WTC11 (cell line): ENCODE results near the gene CD86. TPM values are rescaled to one million over a fixed set of nuclear protein-coding genes. Genes with fewer than 3 reads are reported as not detected.

Source experiments
- ATAC-seq: fragments of 200-7000 bp; cut with Tn5 transposase; 2 replicates; pipeline ENCODE4 v1.10.0; 2021; ENCODE audit warnings: mild to moderate bottlenecking, moderate library complexity
- CTCF ChIA-PET: fragments of 300-600 bp; sonication (Branson Sonifier 250); formaldehyde crosslinking; loops from one replicate; lab custom pipeline; 2021; ENCODE audit warnings: antibody characterized with exemption; lab: Charles Lee
- POLR2A ChIA-PET: fragments of 350-600 bp; sonication (Branson Sonifier 250); formaldehyde crosslinking; loops from one replicate; lab custom pipeline; 2021; ENCODE audit warnings: antibody characterized with exemption; lab: Charles Lee
- DNase-seq: peaks from one replicate; pipeline ENCODE4 v3.0.0; 2021; ENCODE audit warnings: low spot score
- H3K27ac Mint-ChIP-seq: 2 replicates; pipeline ENCODE4 v1.8.0; 2021; ENCODE audit warnings: mixed read lengths
- H3K27me3 Mint-ChIP-seq: 2 replicates; pipeline ENCODE4 v1.8.0; 2021; ENCODE audit warnings: low read depth, mild to moderate bottlenecking, moderate library complexity, mixed read lengths
- H3K36me3 Mint-ChIP-seq: 2 replicates; pipeline ENCODE4 v1.8.0; 2021; ENCODE audit warnings: mixed read lengths
- H3K4me1 Mint-ChIP-seq: 2 replicates; pipeline ENCODE4 v1.8.0; 2022; ENCODE audit warnings: mixed read lengths
- H3K4me3 Mint-ChIP-seq: 2 replicates; pipeline ENCODE4 v1.8.0; 2021; ENCODE audit warnings: mild to moderate bottlenecking, moderate library complexity, mixed read lengths
- H3K9me3 Mint-ChIP-seq: 2 replicates; pipeline ENCODE4 v1.8.0; 2021; ENCODE audit warnings: mixed read lengths
- CBFB ChIP-seq: sonication (generic); formaldehyde crosslinking; IDR thresholded peaks from 2 replicates; pipeline ENCODE4 v1.8.1; 2022; ENCODE audit warnings: mild to moderate bottlenecking, low read depth, missing genetic modification reagents
- CREB1 ChIP-seq: sonication (generic); formaldehyde crosslinking; IDR thresholded peaks from 2 replicates; pipeline ENCODE4 v1.8.0; 2023; ENCODE audit warnings: mild to moderate bottlenecking, missing genetic modification reagents
- CREM ChIP-seq: sonication (generic); formaldehyde crosslinking; IDR thresholded peaks from 2 replicates; pipeline ENCODE4 v1.8.1; 2022; ENCODE audit warnings: mild to moderate bottlenecking, missing genetic modification reagents, moderate library complexity
- ETV6 ChIP-seq: sonication (generic); formaldehyde crosslinking; IDR thresholded peaks from 2 replicates; pipeline ENCODE4 v1.8.1; 2022; ENCODE audit warnings: mild to moderate bottlenecking, missing genetic modification reagents
- NFYB ChIP-seq: sonication (generic); formaldehyde crosslinking; conservative IDR thresholded peaks from 2 replicates; pipeline ENCODE4 v1.8.0; 2022; ENCODE audit warnings: low read depth, missing genetic modification reagents
- OVOL2 ChIP-seq: fragments of 250-450 bp; sonication (Bioruptor Pico); IDR thresholded peaks from 2 replicates; pipeline ENCODE4 v1.9.0; 2021; ENCODE audit warnings: mild to moderate bottlenecking, borderline replicate concordance
- TP53 ChIP-seq: sonication (generic); formaldehyde crosslinking; IDR thresholded peaks from 2 replicates; pipeline ENCODE4 v1.8.1; 2023; ENCODE audit warnings: mild to moderate bottlenecking, missing genetic modification reagents
- ZNF138 ChIP-seq: sonication (generic); formaldehyde crosslinking; conservative IDR thresholded peaks from 2 replicates; pipeline ENCODE4 v1.8.1; 2022; ENCODE audit warnings: mild to moderate bottlenecking, moderate library complexity, missing genetic modification reagents
- ZNF219 ChIP-seq: sonication (generic); formaldehyde crosslinking; IDR thresholded peaks from 2 replicates; pipeline ENCODE4 v1.8.0; 2023; ENCODE audit warnings: missing genetic modification reagents, mild to moderate bottlenecking, borderline replicate concordance
- ZNF263 ChIP-seq: sonication (generic); formaldehyde crosslinking; IDR thresholded peaks from 2 replicates; pipeline ENCODE4 v1.8.1; 2022; ENCODE audit warnings: low read depth, mild to moderate bottlenecking, moderate library complexity, missing genetic modification reagents
- ZNF396 ChIP-seq: fragments of 250-450 bp; sonication (Bioruptor Pico); IDR thresholded peaks from 2 replicates; pipeline ENCODE4 v1.8.0; 2021; ENCODE audit warnings: mild to moderate bottlenecking, moderate library complexity, borderline replicate concordance
- total RNA-seq: library from RNA; stranded (reverse); gene quantifications from 3 replicates; pipeline ENCODE4 v1.2.3, GENCODE V29; 2021
- TF ChIP-seq, protein P1 (sequence below): fragments of 250-450 bp; sonication (Bioruptor Pico); IDR thresholded peaks from 2 replicates; pipeline ENCODE4 v2.1.2; 2022; ENCODE audit warnings: mild to moderate bottlenecking, moderate library complexity
- TF ChIP-seq, protein P2 (sequence below): sonication (generic); formaldehyde crosslinking; IDR thresholded peaks from 2 replicates; pipeline ENCODE4 v1.8.1; 2022; ENCODE audit warnings: low read depth, mild to moderate bottlenecking, moderate library complexity, missing genetic modification reagents, borderline replicate concordance
- TF ChIP-seq, protein P3 (sequence below): sonication (generic); formaldehyde crosslinking; IDR thresholded peaks from 2 replicates; pipeline ENCODE4 v1.8.1; 2022; ENCODE audit warnings: low read depth, missing genetic modification reagents, borderline replicate concordance
- TF ChIP-seq, protein P4 (sequence below): sonication (generic); formaldehyde crosslinking; IDR thresholded peaks from 2 replicates; pipeline ENCODE4 v1.8.0; 2023; ENCODE audit warnings: missing genetic modification reagents, mild to moderate bottlenecking, borderline replicate concordance
- TF ChIP-seq, protein P5 (sequence below): sonication (generic); formaldehyde crosslinking; IDR thresholded peaks from 2 replicates; pipeline ENCODE4 v1.8.1; 2023; ENCODE audit warnings: mild to moderate bottlenecking, missing genetic modification reagents
- TF ChIP-seq, protein P6 (sequence below): sonication (generic); formaldehyde crosslinking; IDR thresholded peaks from 2 replicates; pipeline ENCODE4 v1.8.1; 2023; ENCODE audit warnings: mild to moderate bottlenecking, missing genetic modification reagents, borderline replicate concordance
- TF ChIP-seq, protein P7 (sequence below): fragments of 250-450 bp; sonication (Bioruptor Pico); IDR thresholded peaks from 2 replicates; pipeline ENCODE4 v1.9.0; 2021; ENCODE audit warnings: moderate library complexity, mild to moderate bottlenecking, inconsistent platforms, borderline replicate concordance

Gene CD86
- total RNA-seq, 1 experiment from 2014 or later = 0.61 TPM

DNA sequence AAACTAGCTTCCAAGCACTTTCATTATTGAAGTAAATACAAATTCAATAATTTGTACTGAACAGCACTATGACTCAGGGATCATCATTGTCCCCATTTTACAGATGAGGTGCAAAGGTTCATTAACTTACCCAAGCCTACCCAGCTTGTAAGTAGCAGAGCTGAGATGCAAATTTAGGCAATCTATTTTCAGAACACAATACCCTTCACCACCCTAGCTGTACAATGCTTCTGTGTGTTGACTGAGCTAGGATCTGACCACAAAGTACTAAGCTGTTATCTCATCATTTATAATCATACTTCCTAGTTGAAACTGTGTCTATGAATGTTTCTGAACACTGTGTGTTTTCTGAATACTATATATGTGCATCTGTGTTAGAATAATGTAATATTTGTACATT, 29.9 kb upstream of the CD86 start (continued):
- TF ChIP-seq CREB1 = no peak

DNA sequence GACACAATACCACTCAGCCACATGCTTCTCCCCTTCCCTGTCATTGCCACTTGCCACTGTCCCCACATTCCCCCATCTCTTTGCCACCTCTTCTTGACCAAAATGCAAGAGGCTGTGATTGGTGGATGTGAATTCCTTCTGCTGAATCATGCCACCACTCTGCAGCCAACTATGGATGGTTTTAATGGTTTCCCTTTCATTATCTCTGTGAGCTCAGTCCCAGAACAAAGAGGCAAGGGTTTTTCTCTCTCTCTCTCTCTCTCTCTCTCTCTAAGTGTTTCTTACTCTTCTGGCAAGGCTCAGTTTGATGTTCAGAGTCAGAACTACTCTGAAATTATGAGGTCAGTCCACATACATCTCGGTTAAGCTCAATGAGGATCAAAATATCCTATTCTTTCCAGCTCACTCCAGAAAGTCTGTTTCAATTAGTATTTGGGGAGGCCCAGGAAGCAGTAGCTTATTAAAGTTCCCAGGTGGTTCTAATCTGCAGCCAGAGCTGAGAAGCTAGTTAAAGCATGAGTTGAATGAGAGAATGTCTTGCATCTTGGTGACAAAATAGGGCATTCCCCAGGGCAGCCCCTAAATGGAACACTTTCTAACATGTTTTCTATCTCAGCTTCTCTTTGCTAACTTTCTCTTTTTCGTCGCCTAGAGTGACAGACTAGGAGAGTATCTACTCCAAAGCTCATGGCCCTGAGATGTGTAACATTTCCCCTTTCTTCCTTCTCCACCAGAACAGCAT, 24.6 kb upstream of the CD86 start:
- POLR2A ChIA-PET = no interaction called here
- TF ChIP-seq, protein P1, sequence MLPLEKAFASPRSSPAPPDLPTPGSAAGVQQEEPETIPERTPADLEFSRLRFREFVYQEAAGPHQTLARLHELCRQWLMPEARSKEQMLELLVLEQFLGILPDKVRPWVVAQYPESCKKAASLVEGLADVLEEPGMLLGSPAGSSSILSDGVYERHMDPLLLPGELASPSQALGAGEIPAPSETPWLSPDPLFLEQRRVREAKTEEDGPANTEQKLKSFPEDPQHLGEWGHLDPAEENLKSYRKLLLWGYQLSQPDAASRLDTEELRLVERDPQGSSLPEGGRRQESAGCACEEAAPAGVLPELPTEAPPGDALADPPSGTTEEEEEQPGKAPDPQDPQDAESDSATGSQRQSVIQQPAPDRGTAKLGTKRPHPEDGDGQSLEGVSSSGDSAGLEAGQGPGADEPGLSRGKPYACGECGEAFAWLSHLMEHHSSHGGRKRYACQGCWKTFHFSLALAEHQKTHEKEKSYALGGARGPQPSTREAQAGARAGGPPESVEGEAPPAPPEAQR (CRISPR knock-in tag) = no peak
- TF ChIP-seq, protein P2, sequence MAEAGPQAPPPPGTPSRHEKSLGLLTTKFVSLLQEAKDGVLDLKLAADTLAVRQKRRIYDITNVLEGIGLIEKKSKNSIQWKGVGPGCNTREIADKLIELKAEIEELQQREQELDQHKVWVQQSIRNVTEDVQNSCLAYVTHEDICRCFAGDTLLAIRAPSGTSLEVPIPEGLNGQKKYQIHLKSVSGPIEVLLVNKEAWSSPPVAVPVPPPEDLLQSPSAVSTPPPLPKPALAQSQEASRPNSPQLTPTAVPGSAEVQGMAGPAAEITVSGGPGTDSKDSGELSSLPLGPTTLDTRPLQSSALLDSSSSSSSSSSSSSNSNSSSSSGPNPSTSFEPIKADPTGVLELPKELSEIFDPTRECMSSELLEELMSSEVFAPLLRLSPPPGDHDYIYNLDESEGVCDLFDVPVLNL (CRISPR knock-in tag) = no peak
- TF ChIP-seq, protein P3, sequence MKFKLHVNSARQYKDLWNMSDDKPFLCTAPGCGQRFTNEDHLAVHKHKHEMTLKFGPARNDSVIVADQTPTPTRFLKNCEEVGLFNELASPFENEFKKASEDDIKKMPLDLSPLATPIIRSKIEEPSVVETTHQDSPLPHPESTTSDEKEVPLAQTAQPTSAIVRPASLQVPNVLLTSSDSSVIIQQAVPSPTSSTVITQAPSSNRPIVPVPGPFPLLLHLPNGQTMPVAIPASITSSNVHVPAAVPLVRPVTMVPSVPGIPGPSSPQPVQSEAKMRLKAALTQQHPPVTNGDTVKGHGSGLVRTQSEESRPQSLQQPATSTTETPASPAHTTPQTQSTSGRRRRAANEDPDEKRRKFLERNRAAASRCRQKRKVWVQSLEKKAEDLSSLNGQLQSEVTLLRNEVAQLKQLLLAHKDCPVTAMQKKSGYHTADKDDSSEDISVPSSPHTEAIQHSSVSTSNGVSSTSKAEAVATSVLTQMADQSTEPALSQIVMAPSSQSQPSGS (CRISPR knock-in tag) = no peak
- TF ChIP-seq ZNF396 (CRISPR knock-in tag) = no peak
- TF ChIP-seq, protein P4, sequence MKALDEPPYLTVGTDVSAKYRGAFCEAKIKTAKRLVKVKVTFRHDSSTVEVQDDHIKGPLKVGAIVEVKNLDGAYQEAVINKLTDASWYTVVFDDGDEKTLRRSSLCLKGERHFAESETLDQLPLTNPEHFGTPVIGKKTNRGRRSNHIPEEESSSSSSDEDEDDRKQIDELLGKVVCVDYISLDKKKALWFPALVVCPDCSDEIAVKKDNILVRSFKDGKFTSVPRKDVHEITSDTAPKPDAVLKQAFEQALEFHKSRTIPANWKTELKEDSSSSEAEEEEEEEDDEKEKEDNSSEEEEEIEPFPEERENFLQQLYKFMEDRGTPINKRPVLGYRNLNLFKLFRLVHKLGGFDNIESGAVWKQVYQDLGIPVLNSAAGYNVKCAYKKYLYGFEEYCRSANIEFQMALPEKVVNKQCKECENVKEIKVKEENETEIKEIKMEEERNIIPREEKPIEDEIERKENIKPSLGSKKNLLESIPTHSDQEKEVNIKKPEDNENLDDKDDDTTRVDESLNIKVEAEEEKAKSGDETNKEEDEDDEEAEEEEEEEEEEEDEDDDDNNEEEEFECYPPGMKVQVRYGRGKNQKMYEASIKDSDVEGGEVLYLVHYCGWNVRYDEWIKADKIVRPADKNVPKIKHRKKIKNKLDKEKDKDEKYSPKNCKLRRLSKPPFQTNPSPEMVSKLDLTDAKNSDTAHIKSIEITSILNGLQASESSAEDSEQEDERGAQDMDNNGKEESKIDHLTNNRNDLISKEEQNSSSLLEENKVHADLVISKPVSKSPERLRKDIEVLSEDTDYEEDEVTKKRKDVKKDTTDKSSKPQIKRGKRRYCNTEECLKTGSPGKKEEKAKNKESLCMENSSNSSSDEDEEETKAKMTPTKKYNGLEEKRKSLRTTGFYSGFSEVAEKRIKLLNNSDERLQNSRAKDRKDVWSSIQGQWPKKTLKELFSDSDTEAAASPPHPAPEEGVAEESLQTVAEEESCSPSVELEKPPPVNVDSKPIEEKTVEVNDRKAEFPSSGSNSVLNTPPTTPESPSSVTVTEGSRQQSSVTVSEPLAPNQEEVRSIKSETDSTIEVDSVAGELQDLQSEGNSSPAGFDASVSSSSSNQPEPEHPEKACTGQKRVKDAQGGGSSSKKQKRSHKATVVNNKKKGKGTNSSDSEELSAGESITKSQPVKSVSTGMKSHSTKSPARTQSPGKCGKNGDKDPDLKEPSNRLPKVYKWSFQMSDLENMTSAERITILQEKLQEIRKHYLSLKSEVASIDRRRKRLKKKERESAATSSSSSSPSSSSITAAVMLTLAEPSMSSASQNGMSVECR (CRISPR knock-in tag) = no peak
- no peak for TF ChIP-seq OVOL2
- TF ChIP-seq CREM (CRISPR knock-in tag) = no peak
- TF ChIP-seq, protein P5, sequence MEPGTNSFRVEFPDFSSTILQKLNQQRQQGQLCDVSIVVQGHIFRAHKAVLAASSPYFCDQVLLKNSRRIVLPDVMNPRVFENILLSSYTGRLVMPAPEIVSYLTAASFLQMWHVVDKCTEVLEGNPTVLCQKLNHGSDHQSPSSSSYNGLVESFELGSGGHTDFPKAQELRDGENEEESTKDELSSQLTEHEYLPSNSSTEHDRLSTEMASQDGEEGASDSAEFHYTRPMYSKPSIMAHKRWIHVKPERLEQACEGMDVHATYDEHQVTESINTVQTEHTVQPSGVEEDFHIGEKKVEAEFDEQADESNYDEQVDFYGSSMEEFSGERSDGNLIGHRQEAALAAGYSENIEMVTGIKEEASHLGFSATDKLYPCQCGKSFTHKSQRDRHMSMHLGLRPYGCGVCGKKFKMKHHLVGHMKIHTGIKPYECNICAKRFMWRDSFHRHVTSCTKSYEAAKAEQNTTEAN = no peak
- no peak for TF ChIP-seq ZNF263 (CRISPR knock-in tag)
- Mint-ChIP-seq H3K4me1 (peaks cover 5% of the 10 kb centered on the region), H3K9me3 (peaks cover 21% of the 10 kb centered on the region), H3K27me3 (no peaks in the 10 kb centered on the region; the same call in 1 of the 2 replicates), H3K36me3 (peaks cover 9% of the 10 kb centered on the region), H3K4me3 (no peak overlapping the region), H3K27ac (no peak overlapping the region)
- ATAC-seq (no peak), DNase-seq (no peak)
- CTCF ChIA-PET = interaction anchor here (0.7 to 0.8 kb wide), 2 partner anchors 9 to 35 kb away, joined by 3 to 4 read pairs; partner anchors contain the start of gene ILDR1

DNA sequence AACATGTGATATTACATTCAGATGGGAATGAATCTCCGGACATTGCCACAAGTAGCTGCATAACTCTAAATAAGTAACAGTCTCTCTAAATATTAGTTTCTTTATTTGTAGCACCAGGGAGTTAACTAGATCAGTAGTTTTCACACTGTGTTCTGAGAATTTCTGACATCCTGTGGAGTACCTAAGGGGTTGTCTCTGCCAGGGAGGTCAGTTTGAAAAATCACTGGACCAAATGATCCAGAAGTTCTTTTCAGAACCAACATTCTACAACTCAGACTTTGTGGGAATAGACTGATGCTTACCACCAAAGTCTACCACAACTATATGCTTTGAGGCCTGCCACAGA, 24.1 kb upstream of the CD86 start:
- POLR2A ChIA-PET = no interaction called here
- peaks cover 5% of the 10 kb centered on the region for H3K4me1 Mint-ChIP-seq
- DNase-seq (no peak), ATAC-seq (no peak)
- CTCF ChIA-PET = interaction anchor here (0.7 to 0.8 kb wide), 2 partner anchors 9 to 36 kb away, joined by 3 to 4 read pairs; partner anchors contain the start of gene ILDR1
- H3K27ac Mint-ChIP-seq = no peak overlapping the region
- H3K9me3 Mint-ChIP-seq = peaks cover 26% of the 10 kb centered on the region
- no peak overlapping the region for H3K4me3 Mint-ChIP-seq
- H3K27me3 Mint-ChIP-seq = peaks cover 2% of the 10 kb centered on the region; the same call in 1 of the 2 replicates
- peaks cover 14% of the 10 kb centered on the region for H3K36me3 Mint-ChIP-seq
- TF ChIP-seq ETV6 (CRISPR knock-in tag) = no peak
- no peak for TF ChIP-seq ZNF138 (CRISPR knock-in tag)
- no peak for TF ChIP-seq NFYB (CRISPR knock-in tag)
- TF ChIP-seq, protein P6, sequence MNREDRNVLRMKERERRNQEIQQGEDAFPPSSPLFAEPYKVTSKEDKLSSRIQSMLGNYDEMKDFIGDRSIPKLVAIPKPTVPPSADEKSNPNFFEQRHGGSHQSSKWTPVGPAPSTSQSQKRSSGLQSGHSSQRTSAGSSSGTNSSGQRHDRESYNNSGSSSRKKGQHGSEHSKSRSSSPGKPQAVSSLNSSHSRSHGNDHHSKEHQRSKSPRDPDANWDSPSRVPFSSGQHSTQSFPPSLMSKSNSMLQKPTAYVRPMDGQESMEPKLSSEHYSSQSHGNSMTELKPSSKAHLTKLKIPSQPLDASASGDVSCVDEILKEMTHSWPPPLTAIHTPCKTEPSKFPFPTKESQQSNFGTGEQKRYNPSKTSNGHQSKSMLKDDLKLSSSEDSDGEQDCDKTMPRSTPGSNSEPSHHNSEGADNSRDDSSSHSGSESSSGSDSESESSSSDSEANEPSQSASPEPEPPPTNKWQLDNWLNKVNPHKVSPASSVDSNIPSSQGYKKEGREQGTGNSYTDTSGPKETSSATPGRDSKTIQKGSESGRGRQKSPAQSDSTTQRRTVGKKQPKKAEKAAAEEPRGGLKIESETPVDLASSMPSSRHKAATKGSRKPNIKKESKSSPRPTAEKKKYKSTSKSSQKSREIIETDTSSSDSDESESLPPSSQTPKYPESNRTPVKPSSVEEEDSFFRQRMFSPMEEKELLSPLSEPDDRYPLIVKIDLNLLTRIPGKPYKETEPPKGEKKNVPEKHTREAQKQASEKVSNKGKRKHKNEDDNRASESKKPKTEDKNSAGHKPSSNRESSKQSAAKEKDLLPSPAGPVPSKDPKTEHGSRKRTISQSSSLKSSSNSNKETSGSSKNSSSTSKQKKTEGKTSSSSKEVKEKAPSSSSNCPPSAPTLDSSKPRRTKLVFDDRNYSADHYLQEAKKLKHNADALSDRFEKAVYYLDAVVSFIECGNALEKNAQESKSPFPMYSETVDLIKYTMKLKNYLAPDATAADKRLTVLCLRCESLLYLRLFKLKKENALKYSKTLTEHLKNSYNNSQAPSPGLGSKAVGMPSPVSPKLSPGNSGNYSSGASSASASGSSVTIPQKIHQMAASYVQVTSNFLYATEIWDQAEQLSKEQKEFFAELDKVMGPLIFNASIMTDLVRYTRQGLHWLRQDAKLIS (CRISPR knock-in tag) = no peak
- TF ChIP-seq, protein P7, sequence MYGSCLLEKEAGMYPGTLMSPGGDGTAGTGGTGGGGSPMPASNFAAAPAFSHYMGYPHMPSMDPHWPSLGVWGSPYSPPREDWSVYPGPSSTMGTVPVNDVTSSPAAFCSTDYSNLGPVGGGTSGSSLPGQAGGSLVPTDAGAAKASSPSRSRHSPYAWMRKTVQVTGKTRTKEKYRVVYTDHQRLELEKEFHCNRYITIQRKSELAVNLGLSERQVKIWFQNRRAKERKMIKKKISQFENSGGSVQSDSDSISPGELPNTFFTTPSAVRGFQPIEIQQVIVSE = no peak
- TF ChIP-seq CBFB (CRISPR knock-in tag) = no peak
- TF ChIP-seq ZNF219 (CRISPR knock-in tag) = no peak
- TF ChIP-seq TP53 (CRISPR knock-in tag) = no peak
